Activated CD4-positive, alpha-beta memory T cell treated with anti-CD3 and anti-CD28 coated beads, Interleukin-2, amount 10 ng/mL, durations not matched to agents 7 days and 5 days (primary cell): ENCODE measurements around the gene ELOVL2. TPM values are rescaled to one million over a fixed set of nuclear protein-coding genes. Genes with fewer than 3 reads are reported as not detected.

Experiments used
- CTCF ChIA-PET: fragments of 350-600 bp; sonication (Branson Sonifier 250); formaldehyde crosslinking; loops from one replicate; lab custom pipeline; 2021; ENCODE audit warnings: antibody characterized with exemption, inconsistent platforms; lab: Charles Lee
- POLR2A ChIA-PET: fragments of 350-600 bp; sonication (Branson Sonifier 250); formaldehyde crosslinking; loops from one replicate; lab custom pipeline; 2021; ENCODE audit warnings: antibody characterized with exemption; lab: Charles Lee
- DNase-seq: peaks from one replicate; pipeline ENCODE4 v3.0.0-alpha.2; 2020
- H3K27ac Mint-ChIP-seq: one replicate; pipeline ENCODE4 v1.8.0; 2021; ENCODE audit warnings: mild to moderate bottlenecking, mixed read lengths
- H3K27me3 Mint-ChIP-seq: one replicate; pipeline ENCODE4 v1.8.0; 2021; ENCODE audit warnings: mixed read lengths
- H3K36me3 Mint-ChIP-seq: one replicate; pipeline ENCODE4 v1.8.0; 2021; ENCODE audit warnings: low read depth, mixed read lengths
- H3K4me1 Mint-ChIP-seq: one replicate; pipeline ENCODE4 v1.8.0; 2021; ENCODE audit warnings: mixed read lengths
- H3K4me3 Mint-ChIP-seq: one replicate; pipeline ENCODE4 v1.8.0; 2021; ENCODE audit warnings: mild to moderate bottlenecking, mixed read lengths
- H3K9me3 Mint-ChIP-seq: one replicate; pipeline ENCODE4 v1.8.0; 2021; ENCODE audit warnings: mixed read lengths
- total RNA-seq, 2 experiments: library from RNA; stranded (reverse); gene quantifications; one replicate each; pipeline ENCODE4 v1.2.3, GENCODE V29; 2021

ELOVL2 gene
- total RNA-seq, 2 experiments from 2014 or later, result not detected

GRCh38 chr6:10956776-10957175 lies 87.3 kb downstream of the ELOVL2 start:
- DNase-seq, result no peak
- Mint-ChIP-seq H3K4me3 (no peak overlapping the region), H3K27me3 (peaks cover 24% of the 10 kb centered on the region), H3K36me3 (no peaks in the 10 kb centered on the region), H3K9me3 (no peaks in the 10 kb centered on the region), H3K4me1 (peaks cover 2% of the 10 kb centered on the region), H3K27ac (no peak overlapping the region)
- CTCF ChIA-PET, result interaction anchor here (1.1 kb wide), 1 partner anchor 540 kb away, joined by 4 read pairs; no protein-coding TSS in a partner anchor
- POLR2A ChIA-PET, result no interaction called here

- Mint-ChIP-seq H3K4me1 (peaks cover 2% of the 10 kb centered on the region), H3K9me3 (no peaks in the 10 kb centered on the region), H3K4me3 (no peak overlapping the region), H3K36me3 (no peaks in the 10 kb centered on the region), H3K27ac (no peak overlapping the region), H3K27me3 (peaks cover 26% of the 10 kb centered on the region)
- POLR2A ChIA-PET, result no interaction called here
- CTCF ChIA-PET, result interaction anchor here (0.6 to 2.3 kb wide), 23 partner anchors 7 to 621 kb away, joined by 3 to 17 read pairs (median 4); no protein-coding TSS in a partner anchor
- DNase-seq, result peak; percentile 76
Observed at GRCh38 chr6:10954590-10955010, 89.5 kb downstream of the ELOVL2 start.

- DNase-seq, result no peak
- peaks cover 2% of the 10 kb centered on the region for H3K4me1 Mint-ChIP-seq
- CTCF ChIA-PET, result interaction anchor here (1.0 to 1.5 kb wide), 2 partner anchors 114 to 117 kb away, joined by 3 to 5 read pairs; no protein-coding TSS in a partner anchor
- no peaks in the 10 kb centered on the region for H3K9me3 Mint-ChIP-seq
- no peaks in the 10 kb centered on the region for H3K36me3 Mint-ChIP-seq
- no peak overlapping the region for H3K4me3 Mint-ChIP-seq
- no peak overlapping the region for H3K27ac Mint-ChIP-seq
- POLR2A ChIA-PET, result no interaction called here
- peaks cover 33% of the 10 kb centered on the region for H3K27me3 Mint-ChIP-seq
Observed at GRCh38 chr6:10951675-10952282, 92.3 kb downstream of the ELOVL2 start.

DNA sequence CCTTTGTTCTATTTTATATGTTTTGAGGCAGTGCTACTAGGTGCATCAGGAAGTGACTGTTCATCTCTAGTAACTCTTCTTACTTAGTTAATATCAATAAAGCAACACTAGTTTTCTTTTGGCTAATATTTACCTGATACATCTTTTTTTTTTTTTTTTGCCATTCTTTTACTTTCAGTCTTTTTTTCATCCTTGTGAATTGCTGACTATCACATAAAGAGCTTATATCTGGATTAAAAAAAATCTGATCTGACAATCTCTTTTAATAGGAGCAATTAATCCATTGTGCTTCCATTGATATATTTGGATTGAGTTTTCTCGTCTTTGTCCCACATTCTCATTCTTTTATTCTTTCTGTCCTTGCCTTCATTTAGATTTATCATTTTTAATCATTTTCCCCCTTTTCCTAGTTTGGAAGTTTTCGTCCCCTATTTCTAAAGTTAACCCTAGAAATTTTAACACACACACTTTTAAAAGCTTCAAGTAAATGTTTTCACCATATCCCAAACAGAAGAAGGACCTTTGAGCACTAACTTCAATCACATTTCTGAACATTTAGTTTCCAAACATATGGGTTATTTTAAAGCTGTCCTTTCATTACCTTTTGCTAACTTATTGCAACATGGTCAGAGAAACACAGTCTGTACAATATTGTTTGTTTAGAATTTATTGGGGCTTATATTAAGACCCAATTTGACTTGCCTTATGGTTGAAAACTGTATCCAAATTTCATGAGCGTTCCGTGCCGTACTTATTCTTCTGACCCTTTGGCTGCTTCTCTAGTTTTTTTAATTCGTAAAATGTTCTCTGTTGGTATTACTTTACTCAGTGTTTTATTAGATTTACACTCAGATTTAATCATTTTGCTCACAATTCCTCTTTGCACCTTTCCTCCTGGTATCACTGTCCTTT lies 94.3 kb downstream of the ELOVL2 start:
- CTCF ChIA-PET, result interaction anchor here (0.6 kb wide), 1 partner anchor 372 kb away, joined by 4 read pairs; no protein-coding TSS in a partner anchor
- Mint-ChIP-seq H3K27me3 (peaks cover 37% of the 10 kb centered on the region), H3K27ac (no peak overlapping the region), H3K36me3 (no peaks in the 10 kb centered on the region), H3K9me3 (no peaks in the 10 kb centered on the region), H3K4me1 (peaks cover 2% of the 10 kb centered on the region), H3K4me3 (no peak overlapping the region)
- DNase-seq, result no peak
- POLR2A ChIA-PET, result no interaction called here

DNA sequence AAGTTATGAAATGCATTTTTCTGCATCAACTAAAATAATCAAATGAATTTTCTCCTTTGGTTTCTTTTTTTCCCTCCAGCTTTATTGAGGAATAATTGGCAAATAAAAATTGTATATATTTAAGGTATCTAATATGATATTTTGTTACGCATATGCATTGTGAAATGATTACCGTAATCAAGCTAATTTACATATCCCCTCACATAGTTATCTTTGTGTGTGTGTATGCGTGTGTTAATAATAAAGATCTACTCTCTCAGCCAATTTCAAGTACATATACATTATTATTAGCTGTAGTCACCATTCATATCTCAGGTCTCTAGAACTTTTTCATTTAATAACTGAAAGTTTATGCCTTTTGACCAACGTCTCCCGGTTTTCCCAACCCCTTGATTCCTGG lies 96.1 kb downstream of the ELOVL2 start:
- Mint-ChIP-seq H3K4me1 (no peaks in the 10 kb centered on the region), H3K36me3 (no peaks in the 10 kb centered on the region), H3K27ac (no peak overlapping the region), H3K9me3 (no peaks in the 10 kb centered on the region), H3K4me3 (no peak overlapping the region), H3K27me3 (peaks cover 27% of the 10 kb centered on the region)
- CTCF ChIA-PET, result no interaction called here
- POLR2A ChIA-PET, result no interaction called here
- no peak for DNase-seq

DNA sequence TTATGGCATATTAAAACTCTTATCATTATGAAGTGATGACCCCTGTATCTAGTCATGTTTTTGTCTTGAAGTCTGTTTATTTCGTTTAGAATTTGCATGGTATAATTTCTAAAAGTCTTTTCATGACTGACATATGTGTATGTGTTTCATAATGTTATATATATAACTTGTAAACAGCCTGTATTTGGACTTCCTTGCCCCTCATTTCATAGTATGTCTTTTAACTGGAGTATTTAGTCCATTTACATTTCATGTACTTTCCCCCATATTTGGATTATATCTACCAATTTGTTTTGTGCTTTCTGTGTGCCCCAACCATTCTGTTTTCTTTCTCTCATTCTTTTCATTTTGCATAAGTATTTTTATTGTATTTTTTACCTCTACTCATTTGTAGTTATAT lies 98.3 kb downstream of the ELOVL2 start:
- ChIA-PET CTCF (interaction anchor here (1.6 kb wide), 1 partner anchor 9 kb away, joined by 4 read pairs; no protein-coding TSS in a partner anchor), POLR2A (no interaction called here)
- no peaks in the 10 kb centered on the region for H3K4me1 Mint-ChIP-seq
- H3K27ac Mint-ChIP-seq, result no peak overlapping the region
- H3K4me3 Mint-ChIP-seq, result no peak overlapping the region
- no peak for DNase-seq
- no peaks in the 10 kb centered on the region for H3K9me3 Mint-ChIP-seq
- peaks cover 23% of the 10 kb centered on the region for H3K27me3 Mint-ChIP-seq
- no peaks in the 10 kb centered on the region for H3K36me3 Mint-ChIP-seq

GRCh38 chr6:10939840-10940239 lies 104.3 kb downstream of the ELOVL2 start:
- ChIA-PET CTCF (interaction anchor here (0.8 kb wide), 1 partner anchor 127 kb away, joined by 3 read pairs; no protein-coding TSS in a partner anchor), POLR2A (no interaction called here)
- DNase-seq, result no peak
- H3K27me3 Mint-ChIP-seq, result peaks cover 13% of the 10 kb centered on the region
- no peaks in the 10 kb centered on the region for H3K9me3 Mint-ChIP-seq
- no peaks in the 10 kb centered on the region for H3K4me1 Mint-ChIP-seq
- H3K27ac Mint-ChIP-seq, result no peak overlapping the region
- H3K4me3 Mint-ChIP-seq, result no peak overlapping the region
- no peaks in the 10 kb centered on the region for H3K36me3 Mint-ChIP-seq

DNA sequence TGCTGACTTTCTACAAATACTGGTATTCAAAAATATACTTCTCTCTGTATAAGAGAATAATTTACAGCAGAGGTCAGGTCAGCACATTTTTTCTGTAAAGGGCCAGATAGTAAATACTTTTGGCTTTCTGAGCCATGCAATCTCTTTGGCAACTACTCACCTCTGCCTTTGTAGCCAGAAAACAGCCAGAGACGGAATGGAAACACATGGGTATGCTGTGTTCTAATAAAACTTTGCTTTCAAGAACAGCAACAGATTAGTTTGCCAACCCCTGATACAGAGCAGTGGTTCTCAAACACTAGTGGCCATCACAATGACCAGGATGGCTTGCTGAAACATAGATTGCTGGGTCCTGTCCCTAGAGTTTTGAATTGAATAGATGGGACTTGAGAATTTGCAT lies 111.0 kb downstream of the ELOVL2 start:
- ChIA-PET POLR2A (no interaction called here), CTCF (no interaction called here)
- H3K27ac Mint-ChIP-seq, result no peak overlapping the region
- peaks cover 6% of the 10 kb centered on the region for H3K27me3 Mint-ChIP-seq
- H3K4me1 Mint-ChIP-seq, result no peaks in the 10 kb centered on the region
- no peak overlapping the region for H3K4me3 Mint-ChIP-seq
- H3K36me3 Mint-ChIP-seq, result no peaks in the 10 kb centered on the region
- no peak for DNase-seq
- no peaks in the 10 kb centered on the region for H3K9me3 Mint-ChIP-seq

Other genes starting within 250 kb of the ELOVL2 start
- under 1 TPM; 0.15 to 0.35 TPM for gene MAK, start 205.8 kb downstream of the ELOVL2 start, total RNA-seq
- not detected for gene GCM2, start 162.3 kb downstream of the ELOVL2 start, total RNA-seq
- gene SYCP2L, start 157.3 kb downstream of the ELOVL2 start, total RNA-seq, result not detected
- gene SMIM13, start 49.5 kb upstream of the ELOVL2 start, total RNA-seq, result 1 to 10 TPM; 9.0 to 9.4 TPM
- not detected for gene ERVFRD-1, start 67.4 kb upstream of the ELOVL2 start, total RNA-seq
- 10 to 100 TPM; 60.1 to 64.8 TPM for gene NEDD9, start 188.4 kb upstream of the ELOVL2 start, total RNA-seq